HepG2 (cell line): ENCODE measurements around the gene KRTAP12-3.

Experiments used
- DPF2 ChIP-seq: sonication (generic); formaldehyde crosslinking; IDR thresholded peaks from 2 replicates; pipeline ENCODE4 v1.4.0; 2020; ENCODE audit warnings: mild to moderate bottlenecking, low read depth, missing genetic modification reagents, borderline replicate concordance
- GATAD1 ChIP-seq: IDR thresholded peaks from 2 replicates; pipeline ENCODE4 v1.6.1; 2016; ENCODE audit warnings: missing genetic modification reagents, missing compliant biosample characterization
- NR2F1 ChIP-seq, 2 experiments: fragments of 450-650 bp in 1 of 2; formaldehyde crosslinking in 1 of 2; IDR thresholded peaks; 2 replicates each; pipeline versions ENCODE4 v1.5.0 to v1.6.1; 2016 to 2020; ENCODE audit warnings: mild to moderate bottlenecking in 1 of 2, missing compliant biosample characterization in 1 of 2, missing genetic modification reagents in 1 of 2, moderate library complexity in 1 of 2
- SP1 ChIP-seq, 2 experiments: fragments of 450-650 bp in 1 of 2; sonication (generic) in 1 of 2; formaldehyde crosslinking in 1 of 2; IDR thresholded peaks; 2 replicates each; pipeline versions ENCODE4 v1.4.0 to v1.6.1; 2016 to 2020; ENCODE audit warnings: missing genetic modification reagents in 1 of 2
- SUZ12 ChIP-seq: fragments of 150-350 bp; IDR thresholded peaks from 2 replicates; pipeline ENCODE4 v1.6.1; 2014; ENCODE audit warnings: low read depth, low read length
- ZNF251 ChIP-seq: sonication (generic); formaldehyde crosslinking; IDR thresholded peaks from 2 replicates; pipeline ENCODE4 v1.9.0; 2021; ENCODE audit warnings: mild to moderate bottlenecking, missing genetic modification reagents
- ZNF550 ChIP-seq: sonication (generic); formaldehyde crosslinking; IDR thresholded peaks from 2 replicates; pipeline ENCODE4 v1.4.0; 2020; ENCODE audit warnings: mild to moderate bottlenecking, missing genetic modification reagents, borderline replicate concordance
- TF ChIP-seq, protein P1 (sequence below): sonication (generic); formaldehyde crosslinking; IDR thresholded peaks from 2 replicates; pipeline ENCODE4 v1.5.0; 2020; ENCODE audit warnings: mild to moderate bottlenecking, missing genetic modification reagents, moderate library complexity
- TF ChIP-seq, protein P2 (sequence below): sonication (generic); formaldehyde crosslinking; IDR thresholded peaks from 2 replicates; pipeline ENCODE4 v1.8.1; 2022; ENCODE audit warnings: low read depth, mild to moderate bottlenecking, missing genetic modification reagents
- TF ChIP-seq, protein P3 (sequence below): sonication (generic); formaldehyde crosslinking; IDR thresholded peaks from 2 replicates; pipeline ENCODE4 v1.5.0; 2020; ENCODE audit warnings: missing genetic modification reagents

DNA sequence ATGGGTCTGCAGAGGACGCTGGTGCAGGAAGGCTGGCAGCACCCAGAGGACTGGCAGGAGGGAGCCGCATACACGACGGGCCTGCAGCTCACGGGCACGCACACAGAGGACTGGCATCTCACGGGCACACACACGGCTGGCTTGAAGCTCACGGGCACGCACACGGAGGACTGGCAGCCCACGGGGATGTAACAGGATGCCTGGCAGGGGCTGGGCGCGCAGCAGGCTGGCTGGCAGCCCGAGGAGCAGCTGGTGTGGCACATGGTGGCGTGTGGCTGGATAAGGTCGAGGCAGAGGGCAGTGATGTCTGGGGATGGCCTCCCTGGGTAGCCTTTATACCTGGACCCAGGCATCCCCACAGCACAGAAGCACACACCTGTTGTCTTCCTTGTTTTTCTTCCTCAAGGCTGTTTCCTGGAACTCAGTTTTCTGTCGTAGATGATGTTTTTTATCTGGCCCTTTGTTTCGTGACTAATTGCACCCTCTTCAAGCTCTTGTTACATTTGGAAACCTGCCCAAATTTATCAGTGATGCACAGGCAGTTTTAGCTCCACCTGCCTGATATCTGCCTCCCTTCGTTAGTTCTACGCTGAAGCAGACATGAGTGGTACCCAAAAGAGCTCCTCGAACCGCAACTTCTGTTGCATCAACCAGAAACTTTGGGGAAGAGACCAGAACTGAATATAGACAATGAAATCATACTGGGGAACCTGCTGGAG, 24.3 kb downstream of the KRTAP12-3 start, which contains the start of gene KRTAP12-1:
- TF ChIP-seq ZNF251 (no peak), NR2F1 (CRISPR knock-in tag; IDR thresholded peaks at IDR 0.05) (no peak), DPF2 (no peak), ZNF550 (CRISPR knock-in tag) (no peak), SUZ12 (no peak), SP1 (IDR thresholded peaks at IDR 0.05) (no peak), SP1 (CRISPR knock-in tag; IDR thresholded peaks at IDR 0.05) (no peak), GATAD1 (CRISPR knock-in tag) (no peak)
- TF ChIP-seq, protein P1, sequence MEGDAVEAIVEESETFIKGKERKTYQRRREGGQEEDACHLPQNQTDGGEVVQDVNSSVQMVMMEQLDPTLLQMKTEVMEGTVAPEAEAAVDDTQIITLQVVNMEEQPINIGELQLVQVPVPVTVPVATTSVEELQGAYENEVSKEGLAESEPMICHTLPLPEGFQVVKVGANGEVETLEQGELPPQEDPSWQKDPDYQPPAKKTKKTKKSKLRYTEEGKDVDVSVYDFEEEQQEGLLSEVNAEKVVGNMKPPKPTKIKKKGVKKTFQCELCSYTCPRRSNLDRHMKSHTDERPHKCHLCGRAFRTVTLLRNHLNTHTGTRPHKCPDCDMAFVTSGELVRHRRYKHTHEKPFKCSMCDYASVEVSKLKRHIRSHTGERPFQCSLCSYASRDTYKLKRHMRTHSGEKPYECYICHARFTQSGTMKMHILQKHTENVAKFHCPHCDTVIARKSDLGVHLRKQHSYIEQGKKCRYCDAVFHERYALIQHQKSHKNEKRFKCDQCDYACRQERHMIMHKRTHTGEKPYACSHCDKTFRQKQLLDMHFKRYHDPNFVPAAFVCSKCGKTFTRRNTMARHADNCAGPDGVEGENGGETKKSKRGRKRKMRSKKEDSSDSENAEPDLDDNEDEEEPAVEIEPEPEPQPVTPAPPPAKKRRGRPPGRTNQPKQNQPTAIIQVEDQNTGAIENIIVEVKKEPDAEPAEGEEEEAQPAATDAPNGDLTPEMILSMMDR: no peak
- TF ChIP-seq, protein P2, sequence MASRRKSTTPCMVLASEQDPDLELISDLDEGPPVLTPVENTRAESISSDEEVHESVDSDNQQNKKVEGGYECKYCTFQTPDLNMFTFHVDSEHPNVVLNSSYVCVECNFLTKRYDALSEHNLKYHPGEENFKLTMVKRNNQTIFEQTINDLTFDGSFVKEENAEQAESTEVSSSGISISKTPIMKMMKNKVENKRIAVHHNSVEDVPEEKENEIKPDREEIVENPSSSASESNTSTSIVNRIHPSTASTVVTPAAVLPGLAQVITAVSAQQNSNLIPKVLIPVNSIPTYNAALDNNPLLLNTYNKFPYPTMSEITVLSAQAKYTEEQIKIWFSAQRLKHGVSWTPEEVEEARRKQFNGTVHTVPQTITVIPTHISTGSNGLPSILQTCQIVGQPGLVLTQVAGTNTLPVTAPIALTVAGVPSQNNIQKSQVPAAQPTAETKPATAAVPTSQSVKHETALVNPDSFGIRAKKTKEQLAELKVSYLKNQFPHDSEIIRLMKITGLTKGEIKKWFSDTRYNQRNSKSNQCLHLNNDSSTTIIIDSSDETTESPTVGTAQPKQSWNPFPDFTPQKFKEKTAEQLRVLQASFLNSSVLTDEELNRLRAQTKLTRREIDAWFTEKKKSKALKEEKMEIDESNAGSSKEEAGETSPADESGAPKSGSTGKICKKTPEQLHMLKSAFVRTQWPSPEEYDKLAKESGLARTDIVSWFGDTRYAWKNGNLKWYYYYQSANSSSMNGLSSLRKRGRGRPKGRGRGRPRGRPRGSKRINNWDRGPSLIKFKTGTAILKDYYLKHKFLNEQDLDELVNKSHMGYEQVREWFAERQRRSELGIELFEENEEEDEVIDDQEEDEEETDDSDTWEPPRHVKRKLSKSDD (CRISPR knock-in tag): no peak
- TF ChIP-seq, protein P3, sequence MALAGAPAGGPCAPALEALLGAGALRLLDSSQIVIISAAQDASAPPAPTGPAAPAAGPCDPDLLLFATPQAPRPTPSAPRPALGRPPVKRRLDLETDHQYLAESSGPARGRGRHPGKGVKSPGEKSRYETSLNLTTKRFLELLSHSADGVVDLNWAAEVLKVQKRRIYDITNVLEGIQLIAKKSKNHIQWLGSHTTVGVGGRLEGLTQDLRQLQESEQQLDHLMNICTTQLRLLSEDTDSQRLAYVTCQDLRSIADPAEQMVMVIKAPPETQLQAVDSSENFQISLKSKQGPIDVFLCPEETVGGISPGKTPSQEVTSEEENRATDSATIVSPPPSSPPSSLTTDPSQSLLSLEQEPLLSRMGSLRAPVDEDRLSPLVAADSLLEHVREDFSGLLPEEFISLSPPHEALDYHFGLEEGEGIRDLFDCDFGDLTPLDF (CRISPR knock-in tag): no peak
